Measurements from ENCODE around the gene KCNIP3.

Gene KCNIP3

GRCh38 chr2:95344656-95345055, 47.5 kb downstream of the KCNIP3 start:
- DNase-seq (ENCODE audit: extremely low read depth, insufficient read length), result no peak
- no peaks in the 10 kb centered on the region for H3K36me3 ChIP-seq (ENCODE audit: control insufficient read depth, insufficient read depth, low read length)
- H3K27me3 ChIP-seq (replicated peaks; ENCODE audit: control insufficient read depth, insufficient read depth, low read length), result peaks cover 3% of the 10 kb centered on the region; the same call in 1 of the 2 replicates
- TF ChIP-seq CTCF (IDR thresholded peaks at IDR 0.05; ENCODE audit: insufficient read depth, low read length, poor library complexity, severe bottlenecking), result no peak
- H3K4me3 ChIP-seq (replicated peaks; ENCODE audit: low read depth, low read length), result no peak overlapping the region

- TF ChIP-seq CTCF (IDR thresholded peaks at IDR 0.05; ENCODE audit: insufficient read depth, low read length, poor library complexity, severe bottlenecking), result no peak
- H3K27me3 ChIP-seq (replicated peaks; ENCODE audit: control insufficient read depth, insufficient read depth, low read length), result peaks cover 3% of the 10 kb centered on the region; the same call in 1 of the 2 replicates
- no peaks in the 10 kb centered on the region for H3K36me3 ChIP-seq (ENCODE audit: control insufficient read depth, insufficient read depth, low read length)
- no peak for DNase-seq (ENCODE audit: extremely low read depth, insufficient read length)
- 0 out of 2 replicates have a peak overlapping the region, but pooled peaks have one; percentile 20 for H3K4me3 ChIP-seq (replicated peaks; ENCODE audit: low read depth, low read length)
Measured at GRCh38 chr2:95345081-95345562, 48.0 kb downstream of the KCNIP3 start.

DNA sequence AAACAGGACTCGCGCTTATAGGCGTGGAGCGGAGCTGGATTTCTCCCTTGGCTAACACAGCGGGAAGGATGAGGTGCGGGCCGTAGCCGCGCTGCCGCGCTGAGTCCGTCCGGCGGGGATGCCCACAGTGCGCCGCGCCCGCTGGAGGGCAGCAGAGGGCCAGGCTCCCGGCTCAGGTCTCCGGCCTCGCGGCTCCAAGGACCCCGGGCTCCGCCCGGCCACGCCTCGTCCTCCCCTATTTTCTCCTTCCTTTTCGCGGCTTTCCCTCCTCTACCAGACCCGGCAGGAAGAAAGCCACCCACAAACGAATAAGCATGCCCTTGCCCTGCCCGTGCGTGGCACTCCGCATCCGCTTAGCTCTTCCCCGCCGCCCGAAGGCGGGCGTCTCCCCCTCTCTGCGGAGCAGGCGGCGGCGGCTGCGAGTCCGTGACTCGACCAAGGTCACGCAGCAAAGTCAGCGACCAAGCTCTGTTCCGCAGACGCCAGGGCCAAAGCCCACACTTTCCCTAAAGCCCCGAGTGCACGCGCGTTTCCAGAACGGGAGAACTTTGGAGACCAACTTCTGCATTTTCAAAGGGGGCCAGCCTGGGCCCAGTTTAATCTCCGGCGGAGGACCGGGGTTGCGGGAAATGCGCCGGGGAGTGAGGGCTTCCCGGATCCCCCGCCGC, 48.5 kb downstream of the KCNIP3 start:
- peaks cover 3% of the 10 kb centered on the region; the same call in 1 of the 2 replicates for H3K27me3 ChIP-seq (replicated peaks; ENCODE audit: control insufficient read depth, insufficient read depth, low read length)
- no peaks in the 10 kb centered on the region for H3K36me3 ChIP-seq (ENCODE audit: control insufficient read depth, insufficient read depth, low read length)
- peak overlapping the region; percentile 55 for H3K4me3 ChIP-seq (replicated peaks; ENCODE audit: low read depth, low read length)
- peak; percentile 66 for DNase-seq (ENCODE audit: extremely low read depth, insufficient read length)
- peak; percentile 74 for TF ChIP-seq CTCF (IDR thresholded peaks at IDR 0.05; ENCODE audit: insufficient read depth, low read length, poor library complexity, severe bottlenecking)

GRCh38 chr2:95346231-95346737, 49.1 kb downstream of the KCNIP3 start:
- peaks cover 3% of the 10 kb centered on the region; the same call in 1 of the 2 replicates for H3K27me3 ChIP-seq (replicated peaks; ENCODE audit: control insufficient read depth, insufficient read depth, low read length)
- TF ChIP-seq CTCF (IDR thresholded peaks at IDR 0.05; ENCODE audit: insufficient read depth, low read length, poor library complexity, severe bottlenecking), result no peak
- H3K36me3 ChIP-seq (ENCODE audit: control insufficient read depth, insufficient read depth, low read length), result no peaks in the 10 kb centered on the region
- peak overlapping the region; percentile 55; the same call in 1 of the 2 replicates for H3K4me3 ChIP-seq (replicated peaks; ENCODE audit: low read depth, low read length)
- DNase-seq (ENCODE audit: extremely low read depth, insufficient read length), result no peak

GRCh38 chr2:95346738-95347671, 49.9 kb downstream of the KCNIP3 start:
- peaks cover 3% of the 10 kb centered on the region; the same call in 1 of the 2 replicates for H3K27me3 ChIP-seq (replicated peaks; ENCODE audit: control insufficient read depth, insufficient read depth, low read length)
- H3K36me3 ChIP-seq (ENCODE audit: control insufficient read depth, insufficient read depth, low read length), result no peaks in the 10 kb centered on the region
- no peak for TF ChIP-seq CTCF (IDR thresholded peaks at IDR 0.05; ENCODE audit: insufficient read depth, low read length, poor library complexity, severe bottlenecking)
- H3K4me3 ChIP-seq (replicated peaks; ENCODE audit: low read depth, low read length), result no peak overlapping the region
- DNase-seq (ENCODE audit: extremely low read depth, insufficient read length), result no peak
